Kidney epithelial cell (primary cell): ENCODE data around the gene ZIC4. TPM values are rescaled to one million over a fixed set of nuclear protein-coding genes. Genes with fewer than 3 reads are reported as not detected.

Source experiments
- DNase-seq: peaks from one replicate; pipeline ENCODE4 v3.0.0-alpha.2; 2010; ENCODE audit warnings: low read depth
- H3K27me3 ChIP-seq: 2 replicates; pipeline ENCODE4 v1.6.0; 2011; ENCODE audit warnings: low read length; ENCODE audit not compliant: control insufficient read depth, insufficient read depth
- H3K36me3 ChIP-seq: 2 replicates; pipeline ENCODE4 v1.5.1; 2011; ENCODE audit warnings: low read length; ENCODE audit not compliant: control insufficient read depth, insufficient read depth
- H3K4me3 ChIP-seq: 2 replicates; pipeline ENCODE4 v1.5.1; 2011; ENCODE audit warnings: low read depth, mild to moderate bottlenecking, control low read depth, low read length
- CTCF ChIP-seq: IDR thresholded peaks from 2 replicates; pipeline ENCODE4 v1.5.1; 2011; ENCODE audit warnings: mild to moderate bottlenecking, moderate library complexity, low read length, control low read depth, inconsistent platforms; ENCODE audit not compliant: insufficient read depth, poor library complexity, severe bottlenecking
- total RNA-seq: library from RNA; depleted of rRNA; stranded (reverse); fragments of >200 nt; gene quantifications from 2 replicates; pipeline ENCODE4 v1.2.3, GENCODE V29; 2015

The ZIC4 gene
- total RNA-seq, 1 donor from 2014 or later, result not detected

GRCh38 chr3:147359177-147360050, 46.9 kb downstream of the ZIC4 start:
- peaks cover 67% of the 10 kb centered on the region for H3K27me3 ChIP-seq
- H3K4me3 ChIP-seq, result no peak overlapping the region
- no peak for DNase-seq
- H3K36me3 ChIP-seq, result no peaks in the 10 kb centered on the region
- TF ChIP-seq CTCF, result no peak

- H3K4me3 ChIP-seq, result no peak overlapping the region
- no peaks in the 10 kb centered on the region for H3K36me3 ChIP-seq
- DNase-seq, result no peak
- peaks cover 69% of the 10 kb centered on the region for H3K27me3 ChIP-seq
- TF ChIP-seq CTCF, result no peak
Observed at GRCh38 chr3:147358144-147358992, 48.0 kb downstream of the ZIC4 start.

GRCh38 chr3:147356909-147357900, 49.1 kb downstream of the ZIC4 start:
- TF ChIP-seq CTCF, result no peak
- H3K4me3 ChIP-seq, result no peak overlapping the region
- H3K36me3 ChIP-seq, result no peaks in the 10 kb centered on the region
- H3K27me3 ChIP-seq, result peaks cover 69% of the 10 kb centered on the region
- no peak for DNase-seq

GRCh38 chr3:147356145-147356908, 50.0 kb downstream of the ZIC4 start:
- no peak for DNase-seq
- TF ChIP-seq CTCF, result no peak
- Histone ChIP-seq H3K36me3 (no peaks in the 10 kb centered on the region), H3K27me3 (peaks cover 63% of the 10 kb centered on the region), H3K4me3 (no peak overlapping the region)

GRCh38 chr3:147355753-147356090, 50.6 kb downstream of the ZIC4 start:
- H3K4me3 ChIP-seq, result no peak overlapping the region
- TF ChIP-seq CTCF, result no peak
- peaks cover 57% of the 10 kb centered on the region for H3K27me3 ChIP-seq
- DNase-seq, result no peak
- no peaks in the 10 kb centered on the region for H3K36me3 ChIP-seq
